H1 (cell line): ENCODE results near the gene ZNF487. TPM values are rescaled to one million over a fixed set of nuclear protein-coding genes. Genes with fewer than 3 reads are reported as not detected.

ENCODE experiments used
- CTCF ChIA-PET: fragments of 300-600 bp; sonication (Branson Sonifier 250); formaldehyde crosslinking; loops from one replicate; lab custom pipeline; 2021; ENCODE audit not compliant: partially characterized antibody; lab: Charles Lee
- POLR2A ChIA-PET: fragments of 300-600 bp; sonication (Branson Sonifier 250); formaldehyde crosslinking; loops from one replicate; lab custom pipeline; 2021; ENCODE audit warnings: inconsistent platforms; ENCODE audit not compliant: partially characterized antibody; lab: Charles Lee
- DNase-seq, 2 experiments: peaks; one replicate each; pipeline versions ENCODE4 v3.0.0 to v3.0.0-alpha.2; 2010 to 2022; ENCODE audit warnings: low spot score in 2 of 2, low read depth in 1 of 2, mixed read lengths in 1 of 2
- FAIRE-seq: peaks from 2 replicates; lab custom pipeline; 2011; peaks lifted over from hg19 to GRCh38; lab: Jason Lieb, UNC
- H2AFZ ChIP-seq: 2 replicates; pipeline ENCODE4 v1.8.1; 2012; ENCODE audit warnings: low read length, inconsistent platforms
- H2AK5ac ChIP-seq: 2 replicates; pipeline ENCODE4 v1.6.1; 2013; ENCODE audit warnings: low read depth, low read length
- H2BK120ac ChIP-seq: replicated peaks from 2 replicates; pipeline ENCODE3; 2013; ENCODE audit warnings: low read depth, low read length, inconsistent platforms
- H2BK12ac ChIP-seq: 2 replicates; pipeline ENCODE4 v1.6.1; 2013; ENCODE audit warnings: low read depth, low read length
- H2BK15ac ChIP-seq: 2 replicates; pipeline ENCODE4 v1.6.1; 2013; ENCODE audit warnings: low read length
- H2BK20ac ChIP-seq: 2 replicates; pipeline ENCODE4 v1.6.1; 2013; ENCODE audit warnings: low read length
- H2BK5ac ChIP-seq: 2 replicates; pipeline ENCODE4 v1.6.1; 2013; ENCODE audit warnings: low read depth, low read length
- H3K14ac ChIP-seq: 2 replicates; pipeline ENCODE4 v1.6.1; 2013; ENCODE audit warnings: inconsistent platforms; ENCODE audit not compliant: insufficient read length
- H3K18ac ChIP-seq: 2 replicates; pipeline ENCODE4 v1.6.1; 2013; ENCODE audit warnings: low read length; ENCODE audit errors: extremely low read depth
- H3K23ac ChIP-seq: 2 replicates; pipeline ENCODE4 v1.6.1; 2013; ENCODE audit warnings: inconsistent platforms; ENCODE audit not compliant: insufficient read length
- H3K23me2 ChIP-seq: 2 replicates; pipeline ENCODE4 v1.6.1; 2013; ENCODE audit warnings: low read depth, low read length
- H3K27ac ChIP-seq: 2 replicates; pipeline ENCODE4 v1.6.1; 2011; ENCODE audit warnings: low read depth, low read length, inconsistent platforms
- H3K27me3 ChIP-seq, 4 experiments: replicated peaks in 1 of 4; 1 replicate in 1 of 4; 2 replicates in 3 of 4; pipeline versions ENCODE4 v1.6.1 to v1.8.1; 2011 to 2013; ENCODE audit warnings: low read length in 3 of 4, mild to moderate bottlenecking in 3 of 4, inconsistent platforms in 2 of 4, mixed read lengths in 2 of 4, moderate library complexity in 1 of 4; ENCODE audit not compliant: control insufficient read depth in 3 of 4, insufficient read depth in 3 of 4; ENCODE audit errors: extremely low read depth in 1 of 4
- H3K36me3 ChIP-seq, 4 experiments: 2 replicates each; pipeline versions ENCODE4 v1.6.1 to v1.8.1; 2011 to 2013; ENCODE audit warnings: mild to moderate bottlenecking in 4 of 4, low read length in 3 of 4, moderate library complexity in 2 of 4, control low read depth in 1 of 4, inconsistent platforms in 1 of 4; ENCODE audit not compliant: insufficient read depth in 4 of 4, control insufficient read depth in 2 of 4
- H3K4ac ChIP-seq: replicated peaks from 2 replicates; pipeline ENCODE3; 2013; ENCODE audit warnings: low read length, low read depth, mixed read lengths, inconsistent platforms; ENCODE audit not compliant: insufficient read length
- H3K4me1 ChIP-seq, 4 experiments: replicated peaks in 1 of 4; 1 replicate in 1 of 4; 2 replicates in 3 of 4; pipeline versions ENCODE4 v1.6.1 to v1.8.1; 2011 to 2013; ENCODE audit warnings: low read length in 3 of 4, inconsistent platforms in 2 of 4, mixed read lengths in 1 of 4; ENCODE audit not compliant: insufficient read depth in 4 of 4, control insufficient read depth in 3 of 4
- H3K4me2 ChIP-seq, 2 experiments: 2 replicates each; pipeline versions ENCODE4 v1.6.1 to v1.8.1; 2011 to 2013; ENCODE audit warnings: low read depth in 2 of 2, low read length in 2 of 2, control low read depth in 1 of 2, inconsistent platforms in 1 of 2, mild to moderate bottlenecking in 1 of 2; ENCODE audit not compliant: insufficient read depth in 1 of 2
- H3K4me3 ChIP-seq, 4 experiments: fragments of 200-600, 300-600 bp in 1 of 4; sonication (generic), shearing (Covaris generic), sonication (Bioruptor Twin) in 1 of 4; 2 replicates each; pipeline versions ENCODE4 v1.5.1 to v1.8.1; 2011 to 2016; ENCODE audit warnings: low read length in 4 of 4, low read depth in 3 of 4, control low read depth in 2 of 4, inconsistent platforms in 2 of 4, mild to moderate bottlenecking in 2 of 4, mixed read lengths in 1 of 4, moderate library complexity in 1 of 4; ENCODE audit not compliant: insufficient read depth in 2 of 4; ENCODE audit errors: extremely low read depth in 1 of 4
- H3K56ac ChIP-seq: replicated peaks from 2 replicates; pipeline ENCODE3; 2013; ENCODE audit warnings: low read depth, mild to moderate bottlenecking, mixed read lengths, low read length, inconsistent platforms; ENCODE audit not compliant: insufficient read length
- H3K79me1 ChIP-seq: 2 replicates; pipeline ENCODE4 v1.6.1; 2013; ENCODE audit warnings: low read depth, low read length, control low read depth
- H3K79me2 ChIP-seq, 2 experiments: 2 replicates each; pipeline versions ENCODE4 v1.6.1 to v1.8.1; 2012 to 2013; ENCODE audit warnings: low read length in 2 of 2, mild to moderate bottlenecking in 2 of 2, inconsistent platforms in 1 of 2; ENCODE audit not compliant: insufficient read depth in 2 of 2, control insufficient read depth in 1 of 2
- H3K9ac ChIP-seq, 4 experiments: replicated peaks in 1 of 4; 1 replicate in 1 of 4; 2 replicates in 3 of 4; pipeline versions ENCODE4 v1.6.1 to v1.8.1; 2011 to 2013; ENCODE audit warnings: low read depth in 3 of 4, low read length in 3 of 4, control low read depth in 2 of 4, mild to moderate bottlenecking in 2 of 4, moderate library complexity in 2 of 4, inconsistent platforms in 1 of 4; ENCODE audit errors: extremely low read depth in 1 of 4
- H3K9me3 ChIP-seq, 2 experiments: 2 replicates each; pipeline versions ENCODE4 v1.6.1 to v1.8.1; 2012 to 2013; ENCODE audit warnings: mild to moderate bottlenecking in 2 of 2, moderate library complexity in 2 of 2, control low read depth in 1 of 2, inconsistent platforms in 1 of 2, low read depth in 1 of 2, low read length in 1 of 2, mixed read lengths in 1 of 2; ENCODE audit not compliant: insufficient read depth in 2 of 2
- H4K20me1 ChIP-seq, 2 experiments: replicated peaks in 1 of 2; 2 replicates each; pipeline versions ENCODE3 to v1.8.1; 2011 to 2013; ENCODE audit warnings: inconsistent platforms in 2 of 2, low read length in 2 of 2, mild to moderate bottlenecking in 1 of 2; ENCODE audit not compliant: insufficient read depth in 2 of 2, control insufficient read depth in 1 of 2
- H4K5ac ChIP-seq: 2 replicates; pipeline ENCODE4 v1.6.1; 2013; ENCODE audit warnings: low read length, low read depth, mixed read lengths, inconsistent platforms; ENCODE audit not compliant: insufficient read length
- H4K8ac ChIP-seq: 2 replicates; pipeline ENCODE4 v1.8.0; 2013; ENCODE audit warnings: mild to moderate bottlenecking, moderate library complexity, low read length, inconsistent platforms; ENCODE audit not compliant: insufficient read depth; ENCODE audit errors: extremely low read depth
- H4K91ac ChIP-seq: replicated peaks from 2 replicates; pipeline ENCODE3; 2013; ENCODE audit warnings: low read length, mixed read lengths, inconsistent platforms; ENCODE audit not compliant: insufficient read length
- BACH1 ChIP-seq: IDR thresholded peaks from 2 replicates; pipeline ENCODE4 v1.6.1; 2012; ENCODE audit warnings: low read length, improper control_type of control experiment
- BCL11A ChIP-seq, 2 experiments: IDR thresholded peaks; one replicate each; pipeline ENCODE4 v1.6.1; 2011; ENCODE audit warnings: low read depth in 2 of 2, low read length in 2 of 2, mild to moderate bottlenecking in 2 of 2
- EZH2 ChIP-seq: fragments of 200-600 bp; sonication (generic); IDR thresholded peaks from 2 replicates; pipeline ENCODE4 v1.7.1; 2012; ENCODE audit warnings: low read depth, mild to moderate bottlenecking, moderate library complexity, low read length, inconsistent platforms; ENCODE audit not compliant: severe bottlenecking
- JUND ChIP-seq: IDR thresholded peaks from 2 replicates; pipeline ENCODE4 v1.6.1; 2011; ENCODE audit warnings: mild to moderate bottlenecking, improper control_type of control experiment, low read length
- RBBP5 ChIP-seq: IDR thresholded peaks from 2 replicates; pipeline ENCODE4 v1.7.1; 2012; ENCODE audit warnings: low read depth, mild to moderate bottlenecking, inconsistent platforms, low read length, moderate library complexity, borderline replicate concordance
- RFX5 ChIP-seq: IDR thresholded peaks from 2 replicates; pipeline ENCODE4 v1.6.1; 2011; ENCODE audit warnings: low read depth, low read length, improper control_type of control experiment, borderline replicate concordance
- RNF2 ChIP-seq: fragments of 200-900, 300-1000 bp; sonication (generic); IDR thresholded peaks from 2 replicates; pipeline ENCODE4 v1.7.1; 2016; ENCODE audit warnings: borderline replicate concordance, low read depth, mild to moderate bottlenecking, antibody characterized with exemption, low read length; ENCODE audit not compliant: poor library complexity, severe bottlenecking; ENCODE audit errors: missing control alignments
- SIN3A ChIP-seq, 2 experiments: IDR thresholded peaks in 1 of 2; conservative IDR thresholded peaks in 1 of 2; 2 replicates each; pipeline ENCODE4 v1.6.1; 2011 to 2012; ENCODE audit warnings: low read length in 2 of 2, improper control_type of control experiment in 1 of 2, low read depth in 1 of 2, mild to moderate bottlenecking in 1 of 2
- SIRT6 ChIP-seq: IDR thresholded peaks from one replicate; pipeline ENCODE4 v1.7.1; 2012; ENCODE audit warnings: low read length, inconsistent platforms
- TAF1 ChIP-seq: IDR thresholded peaks from 2 replicates; pipeline ENCODE4 v1.6.1; 2011; ENCODE audit warnings: mild to moderate bottlenecking, low read depth, low read length
- WGBS, 2 experiments: shearing (Covaris generic) in 1 of 2; methylation state at CpG; one replicate each; pipeline versions ENCODE4 v1.1.6 to v1.1.7; 2013 to 2015; ENCODE audit warnings: low lambda C conversion rate in 2 of 2, mixed read lengths in 2 of 2, inconsistent platforms in 1 of 2, low coverage in 1 of 2, missing lambda C conversion rate in 1 of 2; ENCODE audit not compliant: insufficient replicate concordance in 2 of 2, insufficient coverage in 1 of 2, insufficient read length in 1 of 2; ENCODE audit errors: extremely low coverage in 1 of 2, missing lambda C conversion rate in 1 of 2; 5-methylcytosine and 5-hydroxymethylcytosine counted together
- polyA plus RNA-seq, 7 experiments: library from polyadenylated mRNA; depleted of rRNA in 3 of 7; stranded (reverse) in 5 of 7; unstranded in 2 of 7; fragments of >200 nt in 5 of 7; fragments of 200-250 nt in 2 of 7; gene quantifications; 1 replicate in 5 of 7; 2 replicates in 1 of 7; 4 replicates in 1 of 7; pipeline versions ENCODE4 v1.2.1 to v1.2.3, GENCODE V29; 2011 to 2013; ENCODE audit warnings: missing spikeins in 2 of 7, mixed read lengths in 2 of 7
- total RNA-seq: library from RNA; stranded (reverse); fragmentation: NEBNext Ultra II Directional; extraction: Animal tissue kit (Norgen Biotek cat#: 25700); gene quantifications from 2 replicates; pipeline ENCODE4 v1.2.1, GENCODE V29; 2021

The ZNF487 gene
- total and polyA plus RNA-seq, 2 of the 8 experiments (the other 6 are each of a cell fraction or from before 2014, with no cell fraction given), result 1.9 to 2.5 TPM

GRCh38 chr10:43420369-43421200 lies 16.3 kb upstream of the ZNF487 start:
- Histone ChIP-seq H4K8ac (peak overlapping the region; percentile 90), H3K79me1 (no peaks in the 10 kb centered on the region), H4K5ac (peak overlapping the region; percentile 45), H3K4me2 (peak overlapping the region; percentile 71 to 92), H3K9ac (peak overlapping the region in 3 of 4 experiments; percentile 16 to 61 (median 52); a peak in 6 of 7 replicates), H3K4ac (peak overlapping the region; percentile 36), H4K20me1 (no peaks in the 10 kb centered on the region), H2AK5ac (0 out of 2 replicates have a peak overlapping the region, but pooled peaks have one; percentile 24), H3K14ac (no peak overlapping the region), H3K56ac (no peak overlapping the region), H2BK12ac (peak overlapping the region; percentile 92), H3K23ac (no peak overlapping the region), H2BK120ac (no peak overlapping the region), H2AFZ (peak overlapping the region; percentile 86; the same call in 1 of the 2 replicates), H3K36me3 (no peaks in the 10 kb centered on the region), H3K9me3 (no peaks in the 10 kb centered on the region), H2BK15ac (peak overlapping the region; percentile 99), H2BK5ac (peak overlapping the region; percentile 40; the same call in 1 of the 2 replicates), H3K18ac (peak overlapping the region; percentile 65), H3K27me3 (no peaks in the 10 kb centered on the region; a peak in 1 of 7 replicates), H3K23me2 (peaks cover 5% of the 10 kb centered on the region), H2BK20ac (no peak overlapping the region), H3K79me2 (no peaks in the 10 kb centered on the region), H3K4me1 (peaks cover 0 to 5% (median 2%) of the 10 kb centered on the region in 4 experiments; a peak in 4 of 7 replicates), H3K4me3 (peak overlapping the region; percentile 46 to 60 (median 47)), H4K91ac (peak overlapping the region; percentile 86), H3K27ac (0 out of 2 replicates have a peak overlapping the region, but pooled peaks have one; percentile 17)
- CTCF ChIA-PET, result interaction anchor here (0.6 to 1.7 kb wide), 6 partner anchors 11 to 252 kb away, joined by 3 to 4 read pairs (median 3); partner anchors contain the start of gene ZNF487
- DNase-seq (peak in 1 of 2 experiments; percentile 73), FAIRE-seq (no peak)
- POLR2A ChIA-PET, result interaction anchor here (0.8 to 4.7 kb wide), 12 partner anchors 10 to 227 kb away, joined by 3 to 33 read pairs (median 5); partner anchors contain the start of genes HNRNPF and ZNF487
- WGBS, 2 experiments, result 3% methylated on average over 56 of the region's 63 CpGs; no CpG with 5 or more reads in 1 of the 2 experiments
- TF ChIP-seq SIN3A (conservative IDR thresholded peaks at IDR 0.05 in 1 of 2, IDR thresholded peaks at IDR 0.05 in 1 of 2; ENCODE audit: low read depth in 1 of 2, low read length in 2 of 2) (0 out of 4 replicates have a peak, but pooled peaks of 1 of the 2 experiments have one; percentile 27), BACH1 (no peak), SIRT6 (no peak), RFX5 (no peak), BCL11A (IDR thresholded peaks at IDR 0.05; ENCODE audit: low read depth in 2 of 2, low read length in 2 of 2) (no peak), RNF2 (no peak), JUND (no peak), EZH2 (no peak), RBBP5 (peak; percentile 58; the same call in 1 of the 2 replicates), TAF1 (peak; percentile 74)
